VCaP (cell line): ENCODE data around the gene PARP15.

Experiments used
- H3K27ac ChIP-seq: fragments of 450-650 bp; 2 replicates; pipeline ENCODE4 v1.5.1; 2017
- CTCF ChIP-seq: fragments of 450-650 bp; conservative IDR thresholded peaks from 2 replicates; pipeline ENCODE4 v1.5.1; 2017; ENCODE audit warnings: mild to moderate bottlenecking, moderate library complexity

PARP15 gene

GRCh38 chr3:122572940-122573412 lies 4.5 kb upstream of the PARP15 start:
- TF ChIP-seq CTCF = no peak
- H3K27ac ChIP-seq = peak overlapping the region; percentile 45; the same call in 1 of the 2 replicates

- H3K27ac ChIP-seq = no peak overlapping the region
- TF ChIP-seq CTCF = no peak
These were observed 1.1 kb upstream of the PARP15 start for GRCh38 chr3:122576174-122576940.

GRCh38 chr3:122578069-122578740 lies 755 bp downstream of the PARP15 start:
- H3K27ac ChIP-seq = no peak overlapping the region
- TF ChIP-seq CTCF = no peak

- TF ChIP-seq CTCF = no peak
These were observed 3.0 kb downstream of the PARP15 start for GRCh38 chr3:122580470-122580869.

GRCh38 chr3:122581622-122582021 lies 4.2 kb downstream of the PARP15 start:
- no peak for TF ChIP-seq CTCF
- H3K27ac ChIP-seq = no peak overlapping the region

More at GRCh38 chr3:122580470-122580869, 3.0 kb downstream of the PARP15 start:
- no peak overlapping the region for H3K27ac ChIP-seq

GRCh38 chr3:122582390-122582789 lies 4.9 kb downstream of the PARP15 start:
- no peak overlapping the region for H3K27ac ChIP-seq
- no peak for TF ChIP-seq CTCF

- TF ChIP-seq CTCF = no peak
- H3K27ac ChIP-seq = no peak overlapping the region
These were observed 8.6 kb downstream of the PARP15 start for GRCh38 chr3:122586098-122586497.
